ENCODE measurements around the gene SOAT2. TPM values are rescaled to one million over a fixed set of nuclear protein-coding genes. Genes with fewer than 3 reads are reported as not detected.
A peak's percentile ranks its signal among the peaks of the same experiment; 100 is the strongest.

SOAT2 gene
- total RNA-seq, 4 donors from 2014 or later, result not detected

- H3K4me1 ChIP-seq, result no peaks in the 10 kb centered on the region
- TF ChIP-seq CTCF (IDR thresholded peaks at IDR 0.05) (no peak), POLR2AphosphoS5 (IDR thresholded peaks at IDR 0.05) (no peak), POLR2A (IDR thresholded peaks at IDR 0.05) (no peak), EP300 (IDR thresholded peaks at IDR 0.05) (no peak)
- no peaks in the 10 kb centered on the region for H3K36me3 ChIP-seq
- DNase-seq (ENCODE audit: low spot score in 2 of 2), result peak in 1 of 2 donors; percentile 50
- H3K9me3 ChIP-seq, result no peaks in the 10 kb centered on the region
- no peak overlapping the region for H3K4me3 ChIP-seq
- 83% methylated on average over 11 of the region's 16 CpGs for WGBS
- H3K27me3 ChIP-seq, result no peaks in the 10 kb centered on the region
- H3K27ac ChIP-seq, result no peak overlapping the region
Measured at GRCh38 chr12:53123578-53124351, 20.5 kb downstream of the SOAT2 start.

- H3K36me3 ChIP-seq, result no peaks in the 10 kb centered on the region
Measured at GRCh38 chr12:53124352-53124723, 21.1 kb downstream of the SOAT2 start.

GRCh38 chr12:53127169-53127568, 23.9 kb downstream of the SOAT2 start:
- Histone ChIP-seq H3K4me3 (no peak overlapping the region), H3K36me3 (no peaks in the 10 kb centered on the region), H3K27ac (no peak overlapping the region), H3K9me3 (no peaks in the 10 kb centered on the region), H3K4me1 (no peaks in the 10 kb centered on the region), H3K27me3 (no peaks in the 10 kb centered on the region)
- 80% methylated on average over 1 of the region's 1 CpG for WGBS
- no peak for TF ChIP-seq EP300 (IDR thresholded peaks at IDR 0.05)
- DNase-seq (ENCODE audit: low spot score in 2 of 2), result no peak

More at GRCh38 chr12:53124352-53124723, 21.1 kb downstream of the SOAT2 start:
- DNase-seq (ENCODE audit: low spot score in 2 of 2), result no peak
- TF ChIP-seq POLR2AphosphoS5 (IDR thresholded peaks at IDR 0.05) (no peak), POLR2A (IDR thresholded peaks at IDR 0.05) (no peak), CTCF (IDR thresholded peaks at IDR 0.05) (no peak), EP300 (IDR thresholded peaks at IDR 0.05) (no peak)
- Histone ChIP-seq H3K9me3 (no peaks in the 10 kb centered on the region), H3K27me3 (no peaks in the 10 kb centered on the region), H3K4me1 (no peaks in the 10 kb centered on the region), H3K4me3 (no peak overlapping the region), H3K27ac (no peak overlapping the region)

- H3K4me3 ChIP-seq, result no peak overlapping the region
- TF ChIP-seq POLR2A (IDR thresholded peaks at IDR 0.05) (no peak), POLR2AphosphoS5 (IDR thresholded peaks at IDR 0.05) (no peak), CTCF (IDR thresholded peaks at IDR 0.05) (no peak), EP300 (IDR thresholded peaks at IDR 0.05) (no peak)
- no peaks in the 10 kb centered on the region for H3K4me1 ChIP-seq
- H3K27ac ChIP-seq, result no peak overlapping the region
- no peaks in the 10 kb centered on the region for H3K36me3 ChIP-seq
- no peaks in the 10 kb centered on the region for H3K9me3 ChIP-seq
- no peak for DNase-seq (ENCODE audit: low spot score in 2 of 2)
- H3K27me3 ChIP-seq, result no peaks in the 10 kb centered on the region
- 86% methylated on average over 10 of the region's 10 CpGs for WGBS
Measured at GRCh38 chr12:53128780-53129569, 25.7 kb downstream of the SOAT2 start.

- H3K4me1 ChIP-seq, result no peaks in the 10 kb centered on the region
- TF ChIP-seq POLR2AphosphoS5 (IDR thresholded peaks at IDR 0.05), result no peak
- TF ChIP-seq CTCF (IDR thresholded peaks at IDR 0.05), result no peak
- TF ChIP-seq EP300 (IDR thresholded peaks at IDR 0.05), result no peak
- TF ChIP-seq POLR2A (IDR thresholded peaks at IDR 0.05), result no peak
- no peaks in the 10 kb centered on the region for H3K36me3 ChIP-seq
- H3K27me3 ChIP-seq, result no peaks in the 10 kb centered on the region
- H3K27ac ChIP-seq, result no peak overlapping the region
- peaks cover 10% of the 10 kb centered on the region for H3K9me3 ChIP-seq
- 87% methylated on average over 2 of the region's 2 CpGs for WGBS
- DNase-seq (ENCODE audit: low spot score in 2 of 2), result no peak
- H3K4me3 ChIP-seq, result no peak overlapping the region
Measured at GRCh38 chr12:53131844-53132243, 28.6 kb downstream of the SOAT2 start.

All from suprapubic skin (tissue), 4 donors.